H9 (cell line): ENCODE data around the gene C12orf57. TPM values are rescaled to one million over a fixed set of nuclear protein-coding genes. Genes with fewer than 3 reads are reported as not detected.

Source experiments
- DNase-seq: peaks from one replicate; pipeline ENCODE4 v3.0.0-alpha.2; 2017
- H2AFZ ChIP-seq: one replicate; pipeline ENCODE4 v1.6.1; 2013; ENCODE audit warnings: mild to moderate bottlenecking, low read length, control low read depth, moderate library complexity
- H2AK5ac ChIP-seq: 2 replicates; pipeline ENCODE4 v1.6.1; 2013; ENCODE audit warnings: low read length, control low read depth, mixed read lengths; ENCODE audit not compliant: insufficient read length
- H2BK120ac ChIP-seq: one replicate; pipeline ENCODE4 v1.6.1; 2013; ENCODE audit warnings: low read depth, mild to moderate bottlenecking, low read length, control low read depth, inconsistent platforms; ENCODE audit not compliant: poor library complexity, severe bottlenecking
- H2BK12ac ChIP-seq: 2 replicates; pipeline ENCODE4 v1.6.1; 2013; ENCODE audit warnings: low read length, control low read depth, mixed read lengths, low read depth; ENCODE audit not compliant: insufficient read length
- H2BK15ac ChIP-seq: 2 replicates; pipeline ENCODE4 v1.6.1; 2013; ENCODE audit warnings: low read depth, low read length, control low read depth
- H2BK20ac ChIP-seq: one replicate; pipeline ENCODE4 v1.6.1; 2013; ENCODE audit warnings: low read depth, mild to moderate bottlenecking, low read length, control low read depth, inconsistent platforms; ENCODE audit not compliant: poor library complexity, severe bottlenecking
- H2BK5ac ChIP-seq: 2 replicates; pipeline ENCODE4 v1.6.1; 2013; ENCODE audit warnings: low read length, control low read depth, mixed read lengths; ENCODE audit not compliant: insufficient read length
- H3K14ac ChIP-seq: 2 replicates; pipeline ENCODE4 v1.6.1; 2013; ENCODE audit warnings: low read length, control low read depth; ENCODE audit not compliant: insufficient read depth
- H3K18ac ChIP-seq: 2 replicates; pipeline ENCODE4 v1.6.1; 2013; ENCODE audit warnings: low read depth, mild to moderate bottlenecking, mixed read lengths, low read length, control low read depth; ENCODE audit not compliant: insufficient read length
- H3K23ac ChIP-seq: 2 replicates; pipeline ENCODE4 v1.6.1; 2013; ENCODE audit warnings: low read length, control low read depth, mixed read lengths, low read depth; ENCODE audit not compliant: insufficient read length
- H3K23me2 ChIP-seq: 2 replicates; pipeline ENCODE4 v1.6.1; 2013; ENCODE audit warnings: low read depth, mild to moderate bottlenecking, mixed read lengths, low read length, control low read depth; ENCODE audit not compliant: insufficient read length, poor library complexity, severe bottlenecking
- H3K27ac ChIP-seq: 2 replicates; pipeline ENCODE4 v1.5.1; 2013; ENCODE audit warnings: low read length, control low read depth, mixed read lengths, low read depth; ENCODE audit not compliant: insufficient read length
- H3K27me3 ChIP-seq: 2 replicates; pipeline ENCODE4 v1.6.1; 2013; ENCODE audit warnings: low read length, control low read depth, inconsistent platforms; ENCODE audit not compliant: insufficient read depth
- H3K4ac ChIP-seq: 2 replicates; pipeline ENCODE4 v1.6.1; 2013; ENCODE audit warnings: low read depth, mild to moderate bottlenecking, control low read depth, inconsistent platforms, low read length, moderate library complexity
- H3K4me1 ChIP-seq: 2 replicates; pipeline ENCODE4 v1.6.1; 2013; ENCODE audit warnings: low read length, control low read depth, inconsistent platforms; ENCODE audit not compliant: insufficient read depth
- H3K4me2 ChIP-seq: 2 replicates; pipeline ENCODE4 v1.6.1; 2013; ENCODE audit warnings: low read length, control low read depth, mixed read lengths; ENCODE audit not compliant: insufficient read length, insufficient read depth
- H3K56ac ChIP-seq: 2 replicates; pipeline ENCODE4 v1.6.1; 2013; ENCODE audit warnings: low read depth, mild to moderate bottlenecking, mixed read lengths, low read length, control low read depth; ENCODE audit not compliant: insufficient read length
- H3K79me1 ChIP-seq: 2 replicates; pipeline ENCODE4 v1.6.1; 2013; ENCODE audit warnings: low read depth, mild to moderate bottlenecking, moderate library complexity, low read length, control low read depth, inconsistent platforms; ENCODE audit not compliant: insufficient read depth, poor library complexity, severe bottlenecking
- H3K79me2 ChIP-seq: 2 replicates; pipeline ENCODE4 v1.6.1; 2013; ENCODE audit warnings: low read length, control low read depth, inconsistent platforms; ENCODE audit not compliant: insufficient read depth
- H3K9ac ChIP-seq: 2 replicates; pipeline ENCODE4 v1.6.1; 2013; ENCODE audit warnings: low read length, control low read depth, mixed read lengths; ENCODE audit not compliant: insufficient read length; ENCODE audit errors: extremely low read depth
- H3K9me3 ChIP-seq: one replicate; pipeline ENCODE4 v1.6.1; 2013; ENCODE audit warnings: low read depth, low read length, inconsistent platforms; ENCODE audit not compliant: control insufficient read depth
- H3T11ph ChIP-seq: one replicate; pipeline ENCODE4 v1.6.1; 2013; ENCODE audit warnings: mild to moderate bottlenecking, low read length, control low read depth, inconsistent platforms
- H4K20me1 ChIP-seq: one replicate; pipeline ENCODE4 v1.6.1; 2013; ENCODE audit not compliant: control insufficient read depth, insufficient read length, insufficient read depth
- H4K5ac ChIP-seq: 2 replicates; pipeline ENCODE4 v1.6.1; 2013; ENCODE audit warnings: low read depth, mild to moderate bottlenecking, mixed read lengths, low read length, control low read depth; ENCODE audit not compliant: insufficient read length
- H4K8ac ChIP-seq: replicated peaks from 2 replicates; pipeline ENCODE4 v1.6.1; 2013; ENCODE audit warnings: low read length, control low read depth, mixed read lengths, low read depth; ENCODE audit not compliant: insufficient read length
- H4K91ac ChIP-seq: 2 replicates; pipeline ENCODE4 v1.6.1; 2013; ENCODE audit warnings: low read depth, mild to moderate bottlenecking, moderate library complexity, mixed read lengths, low read length, control low read depth; ENCODE audit not compliant: insufficient read length
- H3K27ac Mint-ChIP-seq, 3 experiments: 2 replicates in 2 of 3; 3 replicates in 1 of 3; pipeline ENCODE4 v1.8.0; 2020 to 2021; ENCODE audit warnings: mixed read lengths in 3 of 3, mild to moderate bottlenecking in 1 of 3, moderate library complexity in 1 of 3
- H3K27me3 Mint-ChIP-seq: 2 replicates; pipeline ENCODE4 v1.8.0; 2021; ENCODE audit warnings: low read depth, mild to moderate bottlenecking, moderate library complexity, mixed read lengths
- H3K36me3 Mint-ChIP-seq, 3 experiments: 2 replicates in 2 of 3; 3 replicates in 1 of 3; pipeline ENCODE4 v1.8.0; 2020 to 2021; ENCODE audit warnings: low read depth in 3 of 3, mixed read lengths in 3 of 3; ENCODE audit not compliant: insufficient read depth in 1 of 3
- H3K4me1 Mint-ChIP-seq, 2 experiments: 2 replicates each; pipeline ENCODE4 v1.8.0; 2020; ENCODE audit warnings: mixed read lengths in 2 of 2
- H3K4me3 Mint-ChIP-seq, 2 experiments: 2 replicates in 1 of 2; 3 replicates in 1 of 2; pipeline ENCODE4 v1.8.0; 2020 to 2021; ENCODE audit warnings: mild to moderate bottlenecking in 2 of 2, mixed read lengths in 2 of 2, moderate library complexity in 1 of 2
- H3K9me3 Mint-ChIP-seq, 2 experiments: 2 replicates in 1 of 2; 3 replicates in 1 of 2; pipeline ENCODE4 v1.8.0; 2020; ENCODE audit warnings: mild to moderate bottlenecking in 2 of 2, mixed read lengths in 2 of 2, moderate library complexity in 1 of 2
- WGBS: extraction: QIAGEN DNeasy Blood & Tissue Kit; methylation state at CpG from one replicate; pipeline ENCODE4 v1.1.7; 2013; ENCODE audit warnings: missing lambda C conversion rate, low lambda C conversion rate, mixed read lengths; ENCODE audit not compliant: insufficient read length; ENCODE audit errors: extremely low coverage; 5-methylcytosine and 5-hydroxymethylcytosine counted together
- total RNA-seq: library from RNA; stranded (reverse); gene quantifications from 2 replicates; pipeline ENCODE4 v1.2.1, GENCODE V29; 2021
- TF ChIP-seq, protein P1 (sequence below): fragments of 200-600 bp; sonication (generic); conservative IDR thresholded peaks from 3 replicates; pipeline ENCODE4 v1.8.0; 2021; ENCODE audit warnings: antibody characterized with exemption, mild to moderate bottlenecking

The C12orf57 gene
- total RNA-seq, 1 experiment from 2014 or later, result 195 TPM

DNA sequence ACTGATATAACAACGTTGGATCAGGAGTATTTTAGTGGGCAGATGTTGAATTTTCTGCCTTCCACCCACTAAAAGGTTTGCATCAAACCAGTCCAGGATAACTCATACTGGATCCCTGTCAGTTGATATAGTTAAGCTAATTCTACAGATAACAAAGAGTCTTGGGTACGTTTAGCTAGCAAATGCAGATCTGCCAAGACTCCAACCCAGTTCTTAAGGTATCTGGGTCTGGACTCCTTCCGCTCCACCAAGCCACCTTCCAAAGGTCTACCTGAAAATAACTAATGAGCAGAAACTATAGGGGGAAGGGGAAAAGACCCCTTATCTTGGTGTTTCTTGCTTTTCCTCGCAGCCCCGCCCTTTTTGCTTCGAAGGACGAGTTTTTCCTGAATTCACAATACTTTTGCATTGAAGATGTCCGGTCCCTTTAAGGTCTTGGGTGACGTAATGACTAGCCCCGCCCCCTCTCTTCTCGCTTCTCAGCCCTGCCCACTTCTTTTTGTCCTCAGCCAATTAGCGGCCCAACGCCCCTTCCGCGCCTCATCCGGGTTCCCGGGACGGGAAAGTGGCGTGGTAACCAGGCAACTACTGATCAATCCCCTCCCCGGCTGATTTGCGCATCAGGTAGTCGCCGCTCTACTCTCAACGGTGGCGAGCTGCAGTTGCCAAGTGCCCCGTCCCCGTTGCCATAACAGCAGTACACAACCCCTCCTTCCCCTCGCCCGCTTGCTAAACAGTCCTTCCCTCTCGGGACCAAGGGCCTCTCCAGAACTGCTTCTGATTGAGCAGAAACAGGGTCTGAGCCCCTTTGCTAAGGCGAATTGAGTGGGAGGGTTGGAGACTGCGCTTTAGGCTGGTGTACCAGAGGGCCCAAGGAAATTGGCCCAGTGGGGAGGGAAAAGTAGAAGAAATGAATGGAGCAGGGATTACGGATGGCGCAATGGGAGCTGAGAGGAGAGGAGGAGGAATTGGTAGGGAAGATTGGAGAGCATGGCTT, 39.2 kb upstream of the C12orf57 start, which contains the start of gene LRRC23:
TSS of gene LRRC23 (plus strand) at position 543 of the 997 bp plus-strand sequence. CDS start 812 bp downstream, outside the sequence.
- H2BK5ac ChIP-seq, result no peak within 1 kb of the TSS
- H3T11ph ChIP-seq, result peak within 1 kb of the TSS; percentile 63
- Mint-ChIP-seq H3K9me3 (no peaks in the 10 kb centered on the region), H3K4me1 (peaks cover 4 to 14% of the 10 kb centered on the region in 2 experiments), H3K27ac (peak within 1 kb of the TSS in 1 of 3 experiments; percentile 17; a peak in 3 of 7 replicates), H3K4me3 (no peak within 1 kb of the TSS), H3K27me3 (peaks cover 7% of the 10 kb centered on the region), H3K36me3 (no peaks in the 10 kb centered on the region)
- no peak within 1 kb of the TSS for H4K8ac ChIP-seq
- H3K79me2 ChIP-seq, result no peaks in the 10 kb centered on the region
- WGBS, result no CpG with 5 or more reads among the region's 34 CpGs
- H2BK20ac ChIP-seq, result no peak within 1 kb of the TSS
- peak within 1 kb of the TSS; percentile 92 for H2BK12ac ChIP-seq
- peak within 1 kb of the TSS; percentile 52 for H3K4ac ChIP-seq
- H2BK15ac ChIP-seq, result no peak within 1 kb of the TSS; the same call in 1 of the 2 replicates
- no peaks in the 10 kb centered on the region for H3K79me1 ChIP-seq
- peak within 1 kb of the TSS; percentile 95 for H3K18ac ChIP-seq
- no peak within 1 kb of the TSS for H2AFZ ChIP-seq
- peak within 1 kb of the TSS; percentile 94 for H2BK120ac ChIP-seq
- H3K4me1 ChIP-seq, result peaks cover 2% of the 10 kb centered on the region; the same call in 1 of the 2 replicates
- peak within 1 kb of the TSS; percentile 91 for H4K91ac ChIP-seq
- H3K56ac ChIP-seq, result no peak within 1 kb of the TSS
- H4K20me1 ChIP-seq, result peaks cover 2% of the 10 kb centered on the region
- H3K4me2 ChIP-seq, result peak within 1 kb of the TSS; percentile 81
- TF ChIP-seq, protein P1, sequence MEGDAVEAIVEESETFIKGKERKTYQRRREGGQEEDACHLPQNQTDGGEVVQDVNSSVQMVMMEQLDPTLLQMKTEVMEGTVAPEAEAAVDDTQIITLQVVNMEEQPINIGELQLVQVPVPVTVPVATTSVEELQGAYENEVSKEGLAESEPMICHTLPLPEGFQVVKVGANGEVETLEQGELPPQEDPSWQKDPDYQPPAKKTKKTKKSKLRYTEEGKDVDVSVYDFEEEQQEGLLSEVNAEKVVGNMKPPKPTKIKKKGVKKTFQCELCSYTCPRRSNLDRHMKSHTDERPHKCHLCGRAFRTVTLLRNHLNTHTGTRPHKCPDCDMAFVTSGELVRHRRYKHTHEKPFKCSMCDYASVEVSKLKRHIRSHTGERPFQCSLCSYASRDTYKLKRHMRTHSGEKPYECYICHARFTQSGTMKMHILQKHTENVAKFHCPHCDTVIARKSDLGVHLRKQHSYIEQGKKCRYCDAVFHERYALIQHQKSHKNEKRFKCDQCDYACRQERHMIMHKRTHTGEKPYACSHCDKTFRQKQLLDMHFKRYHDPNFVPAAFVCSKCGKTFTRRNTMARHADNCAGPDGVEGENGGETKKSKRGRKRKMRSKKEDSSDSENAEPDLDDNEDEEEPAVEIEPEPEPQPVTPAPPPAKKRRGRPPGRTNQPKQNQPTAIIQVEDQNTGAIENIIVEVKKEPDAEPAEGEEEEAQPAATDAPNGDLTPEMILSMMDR, result no peak
- H3K9me3 ChIP-seq, result no peaks in the 10 kb centered on the region
- DNase-seq, result peak; percentile 100
- H2AK5ac ChIP-seq, result no peak within 1 kb of the TSS
- peaks cover 3% of the 10 kb centered on the region for H3K23me2 ChIP-seq
- no peaks in the 10 kb centered on the region; the same call in 1 of the 2 replicates for H3K27me3 ChIP-seq
- H3K27ac ChIP-seq, result no peak within 1 kb of the TSS
- peak within 1 kb of the TSS; percentile 98 for H3K14ac ChIP-seq
- H4K5ac ChIP-seq, result no peak within 1 kb of the TSS
- no peak within 1 kb of the TSS for H3K23ac ChIP-seq
- H3K9ac ChIP-seq, result peak within 1 kb of the TSS; percentile 43
